Coronary artery (tissue), 2 donors: ENCODE results near the gene DPEP1.
"Not testable (repeated sequence)": the region's sequence is repeated elsewhere in the genome, so short reads cannot be mapped to it uniquely, and the experiment has no call there.

Source experiments
- DNase-seq: peaks from one replicate; pipeline ENCODE4 v3.0.0-alpha.2; 2017; ENCODE audit warnings: low spot score
- H3K27ac ChIP-seq, 2 donors: fragments of 200-600 bp; sonication (generic); one replicate each; pipeline ENCODE4 v1.5.1; 2016 to 2019
- H3K4me3 ChIP-seq: fragments of 200-600 bp; sonication (generic); 2 replicates; pipeline ENCODE4 v1.5.1; 2016; ENCODE audit warnings: mild to moderate bottlenecking, moderate library complexity
- TF ChIP-seq, protein P1 (sequence below): fragments of 200-600 bp; sonication (generic); IDR thresholded peaks from one replicate; pipeline ENCODE4 v1.5.1; 2019; ENCODE audit warnings: antibody characterized with exemption

DPEP1 gene

DNA sequence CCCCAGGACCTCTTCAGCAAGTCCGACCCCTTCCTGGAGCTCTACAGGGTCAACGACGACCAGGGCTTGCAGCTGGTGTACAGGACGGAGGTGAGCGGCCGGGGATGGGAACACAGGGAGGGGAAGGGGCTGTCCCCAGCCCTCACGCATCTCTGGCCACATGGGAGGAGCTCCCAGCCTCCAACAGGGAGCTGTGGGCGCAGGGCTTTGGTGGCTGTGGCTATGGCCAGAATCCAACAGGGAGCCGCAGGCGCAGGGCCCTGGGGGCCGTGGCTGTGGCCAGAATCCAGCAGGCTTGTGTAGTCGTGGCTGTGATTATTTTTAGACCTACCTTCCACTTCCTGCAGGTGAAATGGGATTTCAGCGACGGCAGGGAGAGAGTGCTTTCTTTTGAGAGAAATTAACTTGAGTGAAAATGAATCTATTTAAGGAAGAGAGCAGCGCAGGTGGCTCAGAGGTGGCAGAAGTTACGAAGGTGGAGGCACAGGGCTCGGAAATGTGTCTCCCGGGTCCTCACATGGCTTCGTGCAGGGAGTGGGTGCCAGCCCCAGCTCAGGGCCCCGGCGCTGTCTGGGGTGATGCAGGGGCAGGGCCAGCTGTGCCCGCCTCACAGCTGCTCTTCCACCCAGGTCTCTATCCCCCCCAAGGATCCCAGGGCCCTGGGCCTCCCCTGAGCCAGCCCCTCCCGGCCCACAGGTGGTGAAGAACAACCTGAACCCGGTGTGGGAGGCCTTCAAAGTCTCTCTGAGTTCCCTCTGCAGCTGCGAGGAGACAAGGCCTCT is 28.5 kb upstream of the DPEP1 start:
- TF ChIP-seq, protein P1, sequence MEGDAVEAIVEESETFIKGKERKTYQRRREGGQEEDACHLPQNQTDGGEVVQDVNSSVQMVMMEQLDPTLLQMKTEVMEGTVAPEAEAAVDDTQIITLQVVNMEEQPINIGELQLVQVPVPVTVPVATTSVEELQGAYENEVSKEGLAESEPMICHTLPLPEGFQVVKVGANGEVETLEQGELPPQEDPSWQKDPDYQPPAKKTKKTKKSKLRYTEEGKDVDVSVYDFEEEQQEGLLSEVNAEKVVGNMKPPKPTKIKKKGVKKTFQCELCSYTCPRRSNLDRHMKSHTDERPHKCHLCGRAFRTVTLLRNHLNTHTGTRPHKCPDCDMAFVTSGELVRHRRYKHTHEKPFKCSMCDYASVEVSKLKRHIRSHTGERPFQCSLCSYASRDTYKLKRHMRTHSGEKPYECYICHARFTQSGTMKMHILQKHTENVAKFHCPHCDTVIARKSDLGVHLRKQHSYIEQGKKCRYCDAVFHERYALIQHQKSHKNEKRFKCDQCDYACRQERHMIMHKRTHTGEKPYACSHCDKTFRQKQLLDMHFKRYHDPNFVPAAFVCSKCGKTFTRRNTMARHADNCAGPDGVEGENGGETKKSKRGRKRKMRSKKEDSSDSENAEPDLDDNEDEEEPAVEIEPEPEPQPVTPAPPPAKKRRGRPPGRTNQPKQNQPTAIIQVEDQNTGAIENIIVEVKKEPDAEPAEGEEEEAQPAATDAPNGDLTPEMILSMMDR, result no peak
- Histone ChIP-seq H3K27ac (no peak overlapping the region), H3K4me3 (no peak overlapping the region)
- no peak for DNase-seq

DNA sequence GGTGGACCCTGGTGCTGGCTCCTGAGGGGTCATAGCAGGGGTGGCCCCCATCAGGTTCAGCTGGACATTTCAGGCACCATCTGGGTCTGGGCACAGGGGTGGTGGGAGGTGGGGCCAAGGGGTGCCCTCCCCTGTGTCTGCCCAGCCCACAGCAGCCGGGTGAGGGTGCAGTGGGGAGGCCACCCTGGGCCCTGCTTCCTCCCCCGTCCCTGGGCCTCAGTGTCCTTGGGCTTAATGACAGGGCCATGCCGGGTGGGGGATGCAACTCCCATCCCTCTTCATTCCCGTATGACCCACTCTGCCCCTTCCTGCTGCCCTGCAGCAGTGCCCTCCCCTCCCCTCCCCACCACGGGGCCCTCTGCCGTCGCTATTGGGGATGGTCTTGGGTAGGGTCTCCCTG is 27.2 kb upstream of the DPEP1 start:
- H3K4me3 ChIP-seq, result no peak overlapping the region
- no peak overlapping the region for H3K27ac ChIP-seq
- no peak for DNase-seq
- TF ChIP-seq, protein P1, result no peak

DNA sequence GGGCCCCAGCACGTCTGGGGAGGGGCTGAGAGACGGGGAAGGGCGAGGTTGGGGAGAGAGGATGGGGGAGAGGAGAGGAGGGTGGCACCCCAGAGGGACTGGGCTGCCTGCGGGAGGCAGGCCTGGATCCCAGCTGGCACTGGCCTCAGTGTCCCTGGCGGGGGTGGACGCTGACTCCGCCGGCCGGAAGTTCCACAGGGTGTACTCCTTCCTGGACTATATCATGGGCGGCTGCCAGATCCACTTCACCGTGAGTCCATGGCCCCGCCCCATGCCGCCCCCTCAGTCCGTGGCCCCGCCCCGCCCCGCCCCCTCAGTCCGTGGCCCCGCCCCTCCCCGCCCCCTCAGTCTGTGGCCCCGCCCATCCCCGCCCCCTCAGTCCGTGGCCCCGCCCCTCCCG is 26.6 kb upstream of the DPEP1 start:
- TF ChIP-seq, protein P1, result no peak
- no peak overlapping the region for H3K4me3 ChIP-seq
- H3K27ac ChIP-seq, result no peak overlapping the region
- no peak for DNase-seq

DNA sequence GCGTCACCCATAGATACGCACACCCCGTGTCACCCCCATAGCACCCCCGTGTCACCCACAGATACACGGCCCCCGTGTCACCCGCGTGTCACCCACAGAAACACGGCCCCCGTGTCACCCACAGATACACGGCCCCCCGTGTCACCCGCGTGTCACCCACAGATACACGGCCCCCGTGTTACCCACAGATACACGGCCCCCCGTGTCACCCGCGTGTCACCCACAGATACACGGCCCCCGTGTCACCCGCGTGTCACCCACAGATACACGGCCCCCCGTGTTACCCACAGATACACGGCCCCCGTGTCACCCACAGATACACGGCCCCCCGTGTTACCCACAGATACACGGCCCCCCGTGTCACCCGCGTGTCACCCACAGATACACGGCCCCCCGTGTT is 25.8 kb upstream of the DPEP1 start:
- not testable (repeated sequence) for DNase-seq, H3K4me3 ChIP-seq, H3K27ac ChIP-seq

DNA sequence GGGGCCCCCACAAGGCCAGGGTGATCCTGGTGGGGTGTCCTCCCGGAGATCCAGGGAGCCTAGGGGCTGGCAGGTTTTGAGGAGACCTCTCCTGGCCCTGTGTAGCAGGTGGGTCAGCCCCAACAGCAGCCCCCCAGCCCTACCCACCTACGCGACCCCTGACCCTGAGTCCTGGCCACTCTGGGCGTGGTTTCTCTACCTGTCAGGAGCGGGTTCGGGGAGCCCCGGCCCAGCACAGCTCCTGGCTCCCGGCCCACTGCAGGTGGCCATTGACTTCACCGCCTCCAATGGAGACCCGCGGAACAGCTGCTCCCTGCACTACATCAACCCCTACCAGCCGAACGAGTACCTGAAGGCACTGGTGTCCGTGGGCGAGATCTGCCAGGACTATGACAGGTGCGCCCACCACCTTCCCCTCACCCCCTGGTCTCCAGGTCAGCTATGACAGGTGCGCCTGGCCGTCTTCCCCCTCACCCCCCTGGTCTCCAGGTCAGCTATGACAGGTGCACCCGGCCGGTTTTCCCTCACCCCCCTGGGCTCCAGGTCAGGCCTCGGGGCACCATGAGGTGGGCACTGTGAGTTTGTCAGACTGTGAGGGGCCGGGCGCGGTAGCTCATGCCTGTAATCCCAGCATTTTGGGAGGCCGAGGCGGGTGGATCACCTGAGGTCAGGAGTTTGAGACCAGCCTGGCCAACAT is 24.9 kb upstream of the DPEP1 start:
- TF ChIP-seq, protein P1, result no peak
- Histone ChIP-seq H3K4me3 (no peak overlapping the region), H3K27ac (no peak overlapping the region)
- no peak for DNase-seq

DNA sequence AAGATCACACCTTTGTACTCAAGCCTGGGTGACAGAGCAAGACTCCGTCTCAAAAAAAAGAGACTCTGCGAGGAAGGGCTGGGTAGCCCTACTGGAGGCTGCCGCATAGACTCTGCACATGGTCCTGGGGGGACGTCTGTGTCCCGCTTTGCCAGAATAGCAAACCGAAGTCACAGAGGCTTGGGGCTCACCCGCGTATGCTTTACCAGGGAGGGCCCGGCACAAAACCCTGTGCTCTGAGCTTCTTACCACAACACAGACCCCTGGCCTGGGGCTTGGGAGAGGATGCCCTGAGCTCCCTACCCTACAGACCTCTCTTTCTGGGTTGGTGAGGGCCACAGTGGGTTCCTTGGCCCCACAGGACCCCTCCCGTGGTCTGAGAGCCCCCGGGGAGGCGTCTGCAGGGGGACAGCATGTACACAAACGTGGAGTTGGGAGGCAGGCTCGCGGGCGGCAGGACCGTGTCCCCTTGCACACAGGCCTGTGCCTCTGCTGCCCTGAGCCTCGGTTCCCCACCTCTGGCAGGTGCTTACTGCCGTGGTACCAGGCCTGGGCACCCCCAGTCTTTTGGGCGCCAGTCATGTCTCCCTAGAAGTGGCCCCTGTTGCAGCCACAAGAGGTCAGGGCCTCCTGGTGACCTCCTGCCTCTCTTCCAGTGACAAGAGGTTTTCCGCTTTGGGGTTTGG is 24.1 kb upstream of the DPEP1 start:
- no peak for DNase-seq
- no peak overlapping the region for H3K4me3 ChIP-seq
- H3K27ac ChIP-seq, result no peak overlapping the region
- TF ChIP-seq, protein P1, result no peak

DNA sequence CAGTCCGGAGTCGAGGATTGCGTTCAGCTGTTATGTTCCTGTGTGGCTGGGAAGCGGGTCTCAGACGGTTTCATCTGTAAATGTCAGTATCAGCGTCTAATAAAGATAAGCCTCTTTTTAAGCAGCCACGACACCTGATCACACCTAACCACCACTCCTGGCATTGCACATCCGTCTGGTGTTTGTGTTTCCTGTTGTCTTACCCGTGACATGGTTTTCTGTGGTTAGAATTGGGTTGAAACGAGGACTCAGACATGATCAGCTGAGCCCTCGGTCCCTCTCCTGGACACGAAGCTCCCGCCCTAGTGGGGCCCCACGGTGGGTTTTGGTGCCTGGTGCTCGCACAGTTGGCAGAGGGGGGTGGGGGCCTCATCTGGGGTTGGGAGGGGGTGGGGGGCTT is 19.6 kb upstream of the DPEP1 start:
- Histone ChIP-seq H3K27ac (no peak overlapping the region), H3K4me3 (no peak overlapping the region)
- DNase-seq, result no peak
- TF ChIP-seq, protein P1, result no peak
